Gastroesophageal sphincter (tissue), 2 donors: ENCODE results near the gene IFT52.

Experiments used
- POLR2A ChIP-seq, 2 donors: fragments of 450-650 bp; IDR thresholded peaks; one replicate each; pipeline ENCODE4 v1.6.1; 2017; ENCODE audit warnings: antibody characterized with exemption in 2 of 2, mild to moderate bottlenecking in 2 of 2, moderate library complexity in 1 of 2
- POLR2AphosphoS5 ChIP-seq: sonication (generic); formaldehyde crosslinking; IDR thresholded peaks from one replicate; pipeline ENCODE4 v1.6.1; 2017; ENCODE audit warnings: antibody characterized with exemption

DNA sequence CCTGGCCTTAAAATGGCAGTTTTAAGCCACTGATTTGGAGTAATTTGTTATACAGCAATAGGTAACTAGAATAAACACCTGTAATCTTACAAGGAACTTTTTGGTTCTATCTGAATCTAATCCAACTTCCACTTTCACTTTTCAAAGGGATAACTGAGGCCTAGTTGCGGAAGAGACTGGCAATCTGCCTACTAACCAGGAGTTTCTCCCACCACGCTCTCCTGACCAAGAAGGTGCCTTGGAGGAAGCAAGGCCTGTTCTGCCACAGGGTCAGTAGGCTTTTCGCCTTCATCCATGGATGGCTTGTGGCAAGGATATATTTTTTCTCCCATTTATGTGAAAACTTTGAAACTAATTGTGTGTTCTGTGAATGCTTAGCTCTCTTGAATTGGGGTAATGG, 63.2 kb downstream of the IFT52 start:
- TF ChIP-seq POLR2AphosphoS5, result no peak
- no peak for TF ChIP-seq POLR2A (IDR thresholded peaks at IDR 0.05)
